Measurements from ENCODE around the gene RAB3B. TPM values are rescaled to one million over a fixed set of nuclear protein-coding genes. Genes with fewer than 3 reads are reported as not detected.
A peak's percentile ranks its signal among the peaks of the same experiment; 100 is the strongest.

The RAB3B gene
- total and polyA plus RNA-seq, 9 of the 15 experiments (the other 6 are each of a cell fraction or from before 2014, with no cell fraction given): 0.07 to 0.47 (median 0.27) TPM

GRCh38 chr1:51878616-51879336 is 111.7 kb downstream of the RAB3B start, which contains the start of gene NRDC (continued):
- peak; percentile 66 for TF ChIP-seq DMBX1 (CRISPR knock-in tag; IDR thresholded peaks at IDR 0.05; ENCODE audit: borderline replicate concordance)
- peak; percentile 94 for TF ChIP-seq RBFOX2 (IDR thresholded peaks at IDR 0.05; ENCODE audit: low read depth, low read length)
- no peak for TF ChIP-seq XRCC3 (IDR thresholded peaks at IDR 0.05)
- no peak for TF ChIP-seq NR4A1 (CRISPR knock-in tag; IDR thresholded peaks at IDR 0.05)
- TF ChIP-seq NR4A1 (tag; IDR thresholded peaks at IDR 0.05): no peak
- no peak for TF ChIP-seq TAF15 (IDR thresholded peaks at IDR 0.05; ENCODE audit: low read depth, low read length)
- TF ChIP-seq STAT5A (IDR thresholded peaks at IDR 0.05; ENCODE audit: borderline replicate concordance, low read length): peak; percentile 72
- TF ChIP-seq ARID4B (CRISPR knock-in tag; IDR thresholded peaks at IDR 0.05): peak; percentile 22; the same call in 1 of the 2 replicates
- peak; percentile 91 for TF ChIP-seq NFE2L1 (tag; IDR thresholded peaks at IDR 0.05; ENCODE audit: borderline replicate concordance, low read depth)
- TF ChIP-seq XRCC4 (IDR thresholded peaks at IDR 0.05; ENCODE audit: extremely low read depth, insufficient read depth, insufficient read length): no peak
- peak; percentile 10 for TF ChIP-seq TEAD4 (IDR thresholded peaks at IDR 0.05; ENCODE audit: low read length)
- no peak for TF ChIP-seq TEAD4 (CRISPR knock-in tag; IDR thresholded peaks at IDR 0.05; ENCODE audit: borderline replicate concordance)
- no peak for TF ChIP-seq ZNF512 (tag; IDR thresholded peaks at IDR 0.05)
- TF ChIP-seq DDX20 (tag; IDR thresholded peaks at IDR 0.05; ENCODE audit: low read depth): peak; percentile 45; the same call in 1 of the 2 replicates
- no peak for TF ChIP-seq ZZZ3 (IDR thresholded peaks at IDR 0.05)
- TF ChIP-seq ZSCAN29 (IDR thresholded peaks at IDR 0.05): no peak
- peak; percentile 83 for TF ChIP-seq DPF2 (IDR thresholded peaks at IDR 0.05)
- TF ChIP-seq ZNF76 (CRISPR knock-in tag; IDR thresholded peaks at IDR 0.05; ENCODE audit: borderline replicate concordance): no peak; the same call in 1 of the 2 replicates
- no peak for TF ChIP-seq ZNF561 (CRISPR knock-in tag; conservative IDR thresholded peaks at IDR 0.05)
